ENCODE data around the gene FAM136A.

The FAM136A gene

GRCh38 chr2:70312560-70312959 is 10.7 kb upstream of the FAM136A start:
- no peaks in the 10 kb centered on the region for H3F3A ChIP-seq (ENCODE audit: insufficient read depth, low read length)
- H3K4me2 ChIP-seq (ENCODE audit: low read depth, low read length), result no peak overlapping the region
- H3K9me2 ChIP-seq (replicated peaks; ENCODE audit: insufficient read depth, low read length), result no peaks in the 10 kb centered on the region
- H3K4me3 ChIP-seq (ENCODE audit: low read length), result no peak overlapping the region
- no peak for DNase-seq
- no peak overlapping the region for H3K9ac ChIP-seq (ENCODE audit: low read length)
- TF ChIP-seq EZH2 (optimal IDR thresholded peaks at IDR 0.05; ENCODE audit: low read depth, low read length), result no peak
- TF ChIP-seq EZH2phosphoT487 (IDR thresholded peaks at IDR 0.05; ENCODE audit: low read length), result no peak
- TF ChIP-seq CTCF (IDR thresholded peaks at IDR 0.05; ENCODE audit: low read length), result no peak
- peaks cover 7% of the 10 kb centered on the region; the same call in 1 of the 2 replicates for H3K4me1 ChIP-seq (ENCODE audit: low read length)
- no peaks in the 10 kb centered on the region for H4K20me1 ChIP-seq (ENCODE audit: insufficient read depth, low read length)
- H2AFZ ChIP-seq (ENCODE audit: low read length), result no peak overlapping the region
- no peaks in the 10 kb centered on the region for H3K9me3 ChIP-seq (replicated peaks; ENCODE audit: insufficient read depth, low read length)
- H3K79me2 ChIP-seq (ENCODE audit: low read length), result no peaks in the 10 kb centered on the region
- H3K27me3 ChIP-seq (replicated peaks; ENCODE audit: insufficient read depth, low read length), result no peaks in the 10 kb centered on the region
- H3K27ac ChIP-seq (ENCODE audit: low read length), result no peak overlapping the region
- no peaks in the 10 kb centered on the region for H3K36me3 ChIP-seq (replicated peaks; ENCODE audit: insufficient read depth, low read length)

- H3K36me3 ChIP-seq (replicated peaks; ENCODE audit: insufficient read depth, low read length), result no peaks in the 10 kb centered on the region
- TF ChIP-seq EZH2phosphoT487 (IDR thresholded peaks at IDR 0.05; ENCODE audit: low read length), result no peak
- no peak overlapping the region for H3K4me2 ChIP-seq (ENCODE audit: low read depth, low read length)
- H3K4me3 ChIP-seq (ENCODE audit: low read length), result no peak overlapping the region
- H3F3A ChIP-seq (ENCODE audit: insufficient read depth, low read length), result no peaks in the 10 kb centered on the region
- no peaks in the 10 kb centered on the region for H4K20me1 ChIP-seq (ENCODE audit: insufficient read depth, low read length)
- no peaks in the 10 kb centered on the region for H3K9me3 ChIP-seq (replicated peaks; ENCODE audit: insufficient read depth, low read length)
- no peak overlapping the region for H2AFZ ChIP-seq (ENCODE audit: low read length)
- no peaks in the 10 kb centered on the region for H3K9me2 ChIP-seq (replicated peaks; ENCODE audit: insufficient read depth, low read length)
- H3K9ac ChIP-seq (ENCODE audit: low read length), result no peak overlapping the region
- H3K27me3 ChIP-seq (replicated peaks; ENCODE audit: insufficient read depth, low read length), result no peaks in the 10 kb centered on the region
- DNase-seq, result no peak
- no peaks in the 10 kb centered on the region for H3K79me2 ChIP-seq (ENCODE audit: low read length)
- H3K4me1 ChIP-seq (ENCODE audit: low read length), result peaks cover 7% of the 10 kb centered on the region; the same call in 1 of the 2 replicates
- H3K27ac ChIP-seq (ENCODE audit: low read length), result no peak overlapping the region
Observed at GRCh38 chr2:70310899-70311298, 9.0 kb upstream of the FAM136A start.

GRCh38 chr2:70305531-70305930 is 3.7 kb upstream of the FAM136A start:
- no peak overlapping the region for H2AFZ ChIP-seq (ENCODE audit: low read length)
- H3K27ac ChIP-seq (ENCODE audit: low read length), result no peak overlapping the region
- no peak for DNase-seq
- H3K79me2 ChIP-seq (ENCODE audit: low read length), result peaks cover 13% of the 10 kb centered on the region
- H3K9ac ChIP-seq (ENCODE audit: low read length), result no peak overlapping the region
- no peaks in the 10 kb centered on the region for H3F3A ChIP-seq (ENCODE audit: insufficient read depth, low read length)
- H3K36me3 ChIP-seq (replicated peaks; ENCODE audit: insufficient read depth, low read length), result no peaks in the 10 kb centered on the region
- no peak for TF ChIP-seq EZH2phosphoT487 (IDR thresholded peaks at IDR 0.05; ENCODE audit: low read length)
- TF ChIP-seq CTCF (IDR thresholded peaks at IDR 0.05; ENCODE audit: low read length), result no peak
- TF ChIP-seq EZH2 (optimal IDR thresholded peaks at IDR 0.05; ENCODE audit: low read depth, low read length), result no peak
- no peak overlapping the region for H3K4me3 ChIP-seq (ENCODE audit: low read length)
- H3K9me3 ChIP-seq (replicated peaks; ENCODE audit: insufficient read depth, low read length), result no peaks in the 10 kb centered on the region
- no peak overlapping the region for H3K4me2 ChIP-seq (ENCODE audit: low read depth, low read length)
- H3K4me1 ChIP-seq (ENCODE audit: low read length), result peaks cover 6% of the 10 kb centered on the region
- H3K27me3 ChIP-seq (replicated peaks; ENCODE audit: insufficient read depth, low read length), result no peaks in the 10 kb centered on the region
- no peaks in the 10 kb centered on the region for H3K9me2 ChIP-seq (replicated peaks; ENCODE audit: insufficient read depth, low read length)
- H4K20me1 ChIP-seq (ENCODE audit: insufficient read depth, low read length), result no peaks in the 10 kb centered on the region

GRCh38 chr2:70304498-70304897 is 2.6 kb upstream of the FAM136A start:
- no peaks in the 10 kb centered on the region for H3K27me3 ChIP-seq (replicated peaks; ENCODE audit: insufficient read depth, low read length)
- no peaks in the 10 kb centered on the region for H3K9me3 ChIP-seq (replicated peaks; ENCODE audit: insufficient read depth, low read length)
- peaks cover 6% of the 10 kb centered on the region for H3K4me1 ChIP-seq (ENCODE audit: low read length)
- H3K4me3 ChIP-seq (ENCODE audit: low read length), result no peak overlapping the region
- DNase-seq, result no peak
- H3F3A ChIP-seq (ENCODE audit: insufficient read depth, low read length), result no peaks in the 10 kb centered on the region
- no peak overlapping the region for H2AFZ ChIP-seq (ENCODE audit: low read length)
- TF ChIP-seq EZH2phosphoT487 (IDR thresholded peaks at IDR 0.05; ENCODE audit: low read length), result no peak
- no peak for TF ChIP-seq EZH2 (optimal IDR thresholded peaks at IDR 0.05; ENCODE audit: low read depth, low read length)
- TF ChIP-seq CTCF (IDR thresholded peaks at IDR 0.05; ENCODE audit: low read length), result no peak
- no peaks in the 10 kb centered on the region for H4K20me1 ChIP-seq (ENCODE audit: insufficient read depth, low read length)
- no peak overlapping the region for H3K27ac ChIP-seq (ENCODE audit: low read length)
- H3K4me2 ChIP-seq (ENCODE audit: low read depth, low read length), result no peak overlapping the region
- H3K9me2 ChIP-seq (replicated peaks; ENCODE audit: insufficient read depth, low read length), result no peaks in the 10 kb centered on the region
- no peak overlapping the region for H3K9ac ChIP-seq (ENCODE audit: low read length)
- H3K79me2 ChIP-seq (ENCODE audit: low read length), result peaks cover 19% of the 10 kb centered on the region
- no peaks in the 10 kb centered on the region for H3K36me3 ChIP-seq (replicated peaks; ENCODE audit: insufficient read depth, low read length)

All from MM.1S (cell line).